SU-DHL-6 (cell line): ENCODE data around the gene PHF21B.

Source experiments
- EZH2phosphoT487 ChIP-seq: fragments of 200-600 bp; sonication (generic), shearing (Covaris generic); conservative IDR thresholded peaks from 2 replicates; pipeline ENCODE4 v1.6.1; 2018; ENCODE audit warnings: mild to moderate bottlenecking, antibody characterized with exemption, low read length, moderate library complexity, mixed read lengths
- TF ChIP-seq, protein P1 (sequence below): fragments of 200-600 bp; sonication (generic); IDR thresholded peaks from one replicate; pipeline ENCODE4 v1.5.1; 2017; ENCODE audit warnings: antibody characterized with exemption, mild to moderate bottlenecking, low read length, moderate library complexity; ENCODE audit not compliant: insufficient read depth, poor library complexity, severe bottlenecking

- TF ChIP-seq, protein P1, sequence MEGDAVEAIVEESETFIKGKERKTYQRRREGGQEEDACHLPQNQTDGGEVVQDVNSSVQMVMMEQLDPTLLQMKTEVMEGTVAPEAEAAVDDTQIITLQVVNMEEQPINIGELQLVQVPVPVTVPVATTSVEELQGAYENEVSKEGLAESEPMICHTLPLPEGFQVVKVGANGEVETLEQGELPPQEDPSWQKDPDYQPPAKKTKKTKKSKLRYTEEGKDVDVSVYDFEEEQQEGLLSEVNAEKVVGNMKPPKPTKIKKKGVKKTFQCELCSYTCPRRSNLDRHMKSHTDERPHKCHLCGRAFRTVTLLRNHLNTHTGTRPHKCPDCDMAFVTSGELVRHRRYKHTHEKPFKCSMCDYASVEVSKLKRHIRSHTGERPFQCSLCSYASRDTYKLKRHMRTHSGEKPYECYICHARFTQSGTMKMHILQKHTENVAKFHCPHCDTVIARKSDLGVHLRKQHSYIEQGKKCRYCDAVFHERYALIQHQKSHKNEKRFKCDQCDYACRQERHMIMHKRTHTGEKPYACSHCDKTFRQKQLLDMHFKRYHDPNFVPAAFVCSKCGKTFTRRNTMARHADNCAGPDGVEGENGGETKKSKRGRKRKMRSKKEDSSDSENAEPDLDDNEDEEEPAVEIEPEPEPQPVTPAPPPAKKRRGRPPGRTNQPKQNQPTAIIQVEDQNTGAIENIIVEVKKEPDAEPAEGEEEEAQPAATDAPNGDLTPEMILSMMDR = no peak
- no peak for TF ChIP-seq EZH2phosphoT487
Measured at GRCh38 chr22:44913198-44913983, 96.4 kb downstream of the PHF21B start.
